ENCODE measurements around the gene LITAF.
A peak's percentile ranks its signal among the peaks of the same experiment; 100 is the strongest.

DNA sequence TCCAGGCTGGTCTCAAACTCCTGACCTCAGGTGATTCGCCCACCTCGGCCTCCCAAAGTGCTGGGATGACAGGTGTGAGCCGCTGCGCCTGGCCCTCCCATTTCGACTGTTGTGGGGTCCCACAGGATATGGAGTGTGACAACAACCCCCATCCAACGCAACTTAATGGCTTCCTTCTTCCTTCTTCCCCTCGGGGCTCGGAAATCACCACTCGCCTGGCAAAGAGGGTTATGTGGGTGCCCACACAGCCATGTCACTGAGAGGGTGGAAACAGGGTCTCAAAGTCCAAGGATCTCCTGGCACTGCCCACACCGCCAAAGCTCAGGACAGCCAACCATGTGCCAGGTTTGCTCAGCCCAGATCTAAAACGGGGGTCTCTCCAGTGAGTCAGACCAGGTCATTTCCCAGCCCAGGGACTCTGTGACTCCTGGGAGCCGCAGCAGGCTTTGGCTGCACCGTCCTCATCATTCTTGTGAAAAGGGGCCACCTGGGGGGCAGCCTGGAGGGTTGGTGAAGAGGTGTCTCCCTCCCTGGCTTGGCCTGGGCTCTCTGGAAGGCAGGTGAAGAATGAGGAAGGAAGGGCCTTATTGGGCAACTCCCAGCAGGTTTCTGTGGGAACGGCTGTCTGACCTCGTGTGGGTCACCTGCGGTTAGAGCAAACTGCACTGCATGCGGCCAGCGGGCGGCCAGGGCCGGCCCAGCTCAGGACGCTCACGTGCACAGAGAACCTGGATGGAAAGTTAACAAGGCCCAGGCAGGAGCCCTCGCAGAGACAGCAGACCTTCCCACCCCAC lies 25.3 kb upstream of the LITAF start:
- TF ChIP-seq, protein P1, sequence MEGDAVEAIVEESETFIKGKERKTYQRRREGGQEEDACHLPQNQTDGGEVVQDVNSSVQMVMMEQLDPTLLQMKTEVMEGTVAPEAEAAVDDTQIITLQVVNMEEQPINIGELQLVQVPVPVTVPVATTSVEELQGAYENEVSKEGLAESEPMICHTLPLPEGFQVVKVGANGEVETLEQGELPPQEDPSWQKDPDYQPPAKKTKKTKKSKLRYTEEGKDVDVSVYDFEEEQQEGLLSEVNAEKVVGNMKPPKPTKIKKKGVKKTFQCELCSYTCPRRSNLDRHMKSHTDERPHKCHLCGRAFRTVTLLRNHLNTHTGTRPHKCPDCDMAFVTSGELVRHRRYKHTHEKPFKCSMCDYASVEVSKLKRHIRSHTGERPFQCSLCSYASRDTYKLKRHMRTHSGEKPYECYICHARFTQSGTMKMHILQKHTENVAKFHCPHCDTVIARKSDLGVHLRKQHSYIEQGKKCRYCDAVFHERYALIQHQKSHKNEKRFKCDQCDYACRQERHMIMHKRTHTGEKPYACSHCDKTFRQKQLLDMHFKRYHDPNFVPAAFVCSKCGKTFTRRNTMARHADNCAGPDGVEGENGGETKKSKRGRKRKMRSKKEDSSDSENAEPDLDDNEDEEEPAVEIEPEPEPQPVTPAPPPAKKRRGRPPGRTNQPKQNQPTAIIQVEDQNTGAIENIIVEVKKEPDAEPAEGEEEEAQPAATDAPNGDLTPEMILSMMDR (IDR thresholded peaks at IDR 0.05) = no peak
- TF ChIP-seq ZNF423 (CRISPR knock-in tag; IDR thresholded peaks at IDR 0.05) (peak; percentile 80), SMAD3 (CRISPR knock-in tag; IDR thresholded peaks at IDR 0.05; ENCODE audit: borderline replicate concordance) (no peak), FOXJ3 (CRISPR knock-in tag; IDR thresholded peaks at IDR 0.05; ENCODE audit: borderline replicate concordance) (no peak), TEAD4 (CRISPR knock-in tag; IDR thresholded peaks at IDR 0.05) (no peak)
